Calu3 (cell line): ENCODE measurements around the gene FBXW8. TPM values are rescaled to one million over a fixed set of nuclear protein-coding genes. Genes with fewer than 3 reads are reported as not detected.

ENCODE experiments used
- BruUV-seq: library from RNA; stranded (reverse); fragments of 400-500 nt; replicated peaks from 2 replicates; lab custom pipeline; 2021; lab: Mats Ljungman, UMichigan
- CTCF ChIA-PET: fragments of 300-600 bp; sonication (Branson Sonifier 250); formaldehyde crosslinking; loops from one replicate; lab custom pipeline; 2022; ENCODE audit warnings: antibody characterized with exemption; lab: Charles Lee
- DNase-seq: peaks from one replicate; pipeline ENCODE4 v3.0.0; 2022
- H3K27ac Mint-ChIP-seq: one replicate; pipeline ENCODE4 v1.8.0; 2022; ENCODE audit warnings: mixed read lengths; ENCODE audit not compliant: unreplicated experiment
- H3K27me3 Mint-ChIP-seq: one replicate; pipeline ENCODE4 v1.8.0; 2022; ENCODE audit warnings: mixed read lengths; ENCODE audit not compliant: unreplicated experiment
- H3K36me3 Mint-ChIP-seq: one replicate; pipeline ENCODE4 v1.8.0; 2022; ENCODE audit warnings: mild to moderate bottlenecking, moderate library complexity, mixed read lengths; ENCODE audit not compliant: insufficient read depth, unreplicated experiment
- H3K4me1 Mint-ChIP-seq: one replicate; pipeline ENCODE4 v1.8.0; 2022; ENCODE audit warnings: mild to moderate bottlenecking, low read depth, mixed read lengths; ENCODE audit not compliant: unreplicated experiment
- H3K4me3 Mint-ChIP-seq: one replicate; pipeline ENCODE4 v1.8.0; 2022; ENCODE audit warnings: mild to moderate bottlenecking, low read depth, moderate library complexity, mixed read lengths; ENCODE audit not compliant: unreplicated experiment
- H3K9me3 Mint-ChIP-seq: one replicate; pipeline ENCODE4 v1.8.0; 2022; ENCODE audit warnings: low read depth, mixed read lengths; ENCODE audit not compliant: unreplicated experiment
- intact Hi-C: fragments of 100-400 bp; cut with micrococcal nuclease; formaldehyde crosslinking; loops from one replicate; pipeline ENCODE4 v1.10.0; 2022; ENCODE audit not compliant: unreplicated experiment
- total RNA-seq: library from RNA; stranded (reverse); gene quantifications from 2 replicates; pipeline ENCODE4 v1.2.3, GENCODE V29; 2022
- TF ChIP-seq, protein P1 (sequence below): fragments of 200-600 bp; IDR thresholded peaks from one replicate; pipeline ENCODE4 v1.8.0; 2022; ENCODE audit warnings: antibody characterized with exemption; ENCODE audit not compliant: unreplicated experiment

Gene FBXW8
- total RNA-seq, 1 experiment from 2014 or later = 18.2 TPM

DNA sequence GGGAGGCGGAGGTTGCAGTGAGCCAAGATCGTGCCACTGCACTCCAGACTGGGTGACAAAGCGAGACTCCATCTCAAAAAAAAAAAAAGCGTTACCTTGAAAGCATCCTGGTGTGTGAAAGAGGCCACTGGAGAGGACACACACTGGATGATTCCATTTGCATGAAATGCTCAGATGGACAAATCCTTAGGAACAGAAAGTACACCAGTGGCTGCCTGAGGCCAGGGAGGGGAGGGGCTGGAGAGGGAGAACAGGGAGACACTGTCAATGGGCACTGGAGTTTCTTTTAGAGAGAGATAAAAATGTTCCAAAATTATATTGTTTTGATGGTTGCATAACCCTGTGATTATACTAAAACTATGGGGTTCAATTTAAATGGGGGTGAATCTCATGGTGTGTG is 168.7 kb downstream of the FBXW8 start:
- BruUV-seq = no TSS peak
- no peak overlapping the region for H3K4me3 Mint-ChIP-seq
- intact Hi-C loops = no loop called here

DNA sequence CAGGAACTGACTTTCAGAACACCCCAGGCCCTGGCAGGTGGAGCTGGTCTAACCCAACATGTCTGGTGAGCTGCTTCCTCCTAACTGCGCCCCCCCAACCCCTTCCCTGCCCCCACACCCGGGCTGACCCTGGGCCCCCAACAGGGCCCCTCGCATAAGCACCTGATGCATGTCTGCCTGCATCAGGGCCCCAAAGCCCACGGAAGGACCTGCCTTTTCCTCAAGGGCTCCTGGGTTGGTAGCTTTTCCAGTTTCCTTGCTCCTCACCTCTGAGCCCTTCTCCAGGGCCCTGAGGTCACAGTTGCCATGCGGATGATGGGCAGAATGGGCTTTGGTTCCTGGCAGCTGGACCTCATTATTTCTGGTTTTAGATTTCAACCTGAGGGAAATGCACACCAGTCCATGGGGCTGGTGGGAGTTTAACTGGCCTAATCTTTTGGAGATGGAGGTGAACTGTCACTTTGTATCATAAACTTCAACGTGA is 170.0 kb downstream of the FBXW8 start:
- peaks cover 77% of the 10 kb centered on the region for H3K36me3 Mint-ChIP-seq
- H3K27ac Mint-ChIP-seq = no peak overlapping the region
- CTCF ChIA-PET = no interaction called here
- H3K9me3 Mint-ChIP-seq = no peaks in the 10 kb centered on the region
- BruUV-seq = no TSS peak
- H3K27me3 Mint-ChIP-seq = no peaks in the 10 kb centered on the region
- TF ChIP-seq, protein P1, sequence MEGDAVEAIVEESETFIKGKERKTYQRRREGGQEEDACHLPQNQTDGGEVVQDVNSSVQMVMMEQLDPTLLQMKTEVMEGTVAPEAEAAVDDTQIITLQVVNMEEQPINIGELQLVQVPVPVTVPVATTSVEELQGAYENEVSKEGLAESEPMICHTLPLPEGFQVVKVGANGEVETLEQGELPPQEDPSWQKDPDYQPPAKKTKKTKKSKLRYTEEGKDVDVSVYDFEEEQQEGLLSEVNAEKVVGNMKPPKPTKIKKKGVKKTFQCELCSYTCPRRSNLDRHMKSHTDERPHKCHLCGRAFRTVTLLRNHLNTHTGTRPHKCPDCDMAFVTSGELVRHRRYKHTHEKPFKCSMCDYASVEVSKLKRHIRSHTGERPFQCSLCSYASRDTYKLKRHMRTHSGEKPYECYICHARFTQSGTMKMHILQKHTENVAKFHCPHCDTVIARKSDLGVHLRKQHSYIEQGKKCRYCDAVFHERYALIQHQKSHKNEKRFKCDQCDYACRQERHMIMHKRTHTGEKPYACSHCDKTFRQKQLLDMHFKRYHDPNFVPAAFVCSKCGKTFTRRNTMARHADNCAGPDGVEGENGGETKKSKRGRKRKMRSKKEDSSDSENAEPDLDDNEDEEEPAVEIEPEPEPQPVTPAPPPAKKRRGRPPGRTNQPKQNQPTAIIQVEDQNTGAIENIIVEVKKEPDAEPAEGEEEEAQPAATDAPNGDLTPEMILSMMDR = no peak
- DNase-seq = no peak
- intact Hi-C loops = no loop called here
- H3K4me1 Mint-ChIP-seq = peaks cover 55% of the 10 kb centered on the region
- H3K4me3 Mint-ChIP-seq = no peak overlapping the region

More for the DNA sequence above, 168.7 kb downstream of the FBXW8 start:
- H3K27me3 Mint-ChIP-seq = no peaks in the 10 kb centered on the region
- H3K27ac Mint-ChIP-seq = peak overlapping the region; percentile 15
- peaks cover 43% of the 10 kb centered on the region for H3K4me1 Mint-ChIP-seq
- H3K9me3 Mint-ChIP-seq = no peaks in the 10 kb centered on the region
- TF ChIP-seq, protein P1 = no peak
- CTCF ChIA-PET = no interaction called here
- no peak for DNase-seq
- peaks cover 79% of the 10 kb centered on the region for H3K36me3 Mint-ChIP-seq

Other genes with a start within 250 kb of the FBXW8 start
- gene SPRING1, start 172.9 kb upstream of the FBXW8 start, total RNA-seq = 62.1 and 87.4 TPM in 2 replicates
- 22.5 and 32.0 TPM in 2 replicates for gene RNFT2, start 172.6 kb upstream of the FBXW8 start, total RNA-seq
- gene HRK, start 29.5 kb upstream of the FBXW8 start, total RNA-seq = 0.12 TPM in 1 of 2 replicates, not detected in the other
- 647 and 669 TPM in 2 replicates for gene TESC, start 188.5 kb downstream of the FBXW8 start, total RNA-seq